Activated CD4-positive, alpha-beta T cell treated with anti-CD3 and anti-CD28 coated beads, Interleukin-2, amount 50 U/mL, for 4 hours (primary cell): ENCODE data around the gene TLR9.
"Not testable (repeated sequence)": the region's sequence is repeated elsewhere in the genome, so short reads cannot be mapped to it uniquely, and the experiment has no call there.

ENCODE experiments used
- DNase-seq, 2 experiments: peaks; one replicate each; pipeline ENCODE4 v3.0.0-alpha.2; 2020

Gene TLR9

DNA sequence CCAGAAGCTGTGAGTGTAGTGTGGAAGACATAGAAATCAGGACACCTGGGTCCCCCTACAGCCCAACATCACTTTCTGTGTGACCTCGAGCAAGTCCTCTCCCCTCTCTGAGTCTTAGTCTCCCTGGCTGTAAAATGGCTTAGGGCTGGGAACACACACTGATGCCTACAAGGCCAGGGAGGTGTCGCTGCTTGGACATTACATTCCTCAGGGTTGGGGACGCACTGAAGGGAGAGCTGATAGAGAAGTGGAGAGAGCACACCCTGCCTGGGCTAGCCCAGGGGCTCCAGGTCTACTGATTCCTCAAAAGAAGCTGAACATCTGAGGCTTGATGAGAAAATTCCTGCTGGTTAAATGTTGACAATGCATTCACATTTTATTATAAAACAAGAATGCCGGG is 33.8 kb downstream of the TLR9 start:
- no peak for DNase-seq

DNA sequence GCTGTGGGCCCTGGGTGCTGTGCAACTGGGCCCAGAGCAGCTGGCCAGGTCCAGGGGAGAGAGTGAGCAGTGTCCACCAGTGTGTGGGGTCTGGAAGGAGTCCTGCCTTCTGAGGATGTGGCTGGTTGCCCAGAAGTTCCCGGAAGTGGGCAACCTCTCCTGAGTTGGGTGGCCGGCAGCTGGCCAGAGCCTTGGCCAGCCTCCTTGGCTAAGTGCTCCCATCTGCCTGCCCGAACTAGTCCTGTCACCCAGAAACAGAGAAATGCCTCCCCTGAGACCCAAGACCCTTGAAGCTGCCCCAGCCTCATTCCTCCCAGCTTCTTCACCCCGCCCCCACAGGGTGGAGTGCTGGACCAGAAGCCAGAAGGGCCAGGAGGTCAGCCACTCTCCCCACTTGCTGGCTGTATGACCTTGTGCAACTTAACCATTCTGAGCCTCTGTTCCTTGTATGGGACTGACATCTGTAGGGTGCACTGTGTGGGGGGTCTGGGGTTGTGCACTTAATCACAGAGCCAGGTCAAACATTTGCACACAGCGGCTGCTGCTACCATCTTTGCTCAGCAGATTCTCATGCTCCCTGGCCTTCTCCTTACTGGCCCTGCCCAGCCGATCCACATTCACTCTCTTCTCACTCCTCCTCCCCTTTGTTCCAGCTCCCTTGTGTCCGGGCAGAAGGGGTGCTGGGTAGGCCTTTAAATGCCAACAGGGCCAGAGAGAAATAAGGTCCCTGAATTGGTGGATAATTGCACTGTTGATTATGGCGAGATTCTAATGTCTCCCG is 35.0 kb downstream of the TLR9 start:
- DNase-seq = no peak

GRCh38 chr3:52188556-52188955 is 36.9 kb downstream of the TLR9 start:
- DNase-seq = no peak

DNA sequence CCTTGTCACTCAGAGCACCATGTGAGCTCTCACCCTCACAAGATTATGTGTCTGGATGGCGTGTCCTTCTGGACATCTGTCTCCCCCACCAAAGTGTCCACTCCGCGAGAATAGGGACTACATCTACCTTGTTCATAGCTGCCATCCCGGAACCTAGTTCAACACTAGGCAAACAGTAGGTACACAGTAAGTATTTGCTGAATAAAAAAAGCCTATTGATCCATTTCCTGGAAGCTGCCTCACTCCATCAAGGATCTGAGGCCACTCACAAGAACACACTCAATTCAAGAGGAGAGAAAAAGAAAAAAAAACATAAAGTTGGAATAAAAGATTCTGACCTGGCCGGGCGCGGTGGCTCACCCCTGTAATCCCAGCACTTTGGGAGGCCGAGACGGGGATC is 38.7 kb downstream of the TLR9 start:
- DNase-seq = no peak

- DNase-seq = no peak
Observed at GRCh38 chr3:52185837-52186236, 39.6 kb downstream of the TLR9 start.

- DNase-seq = no peak
Observed at GRCh38 chr3:52185311-52185710, 40.1 kb downstream of the TLR9 start.

GRCh38 chr3:52184690-52185089 is 40.8 kb downstream of the TLR9 start:
- no peak for DNase-seq

DNA sequence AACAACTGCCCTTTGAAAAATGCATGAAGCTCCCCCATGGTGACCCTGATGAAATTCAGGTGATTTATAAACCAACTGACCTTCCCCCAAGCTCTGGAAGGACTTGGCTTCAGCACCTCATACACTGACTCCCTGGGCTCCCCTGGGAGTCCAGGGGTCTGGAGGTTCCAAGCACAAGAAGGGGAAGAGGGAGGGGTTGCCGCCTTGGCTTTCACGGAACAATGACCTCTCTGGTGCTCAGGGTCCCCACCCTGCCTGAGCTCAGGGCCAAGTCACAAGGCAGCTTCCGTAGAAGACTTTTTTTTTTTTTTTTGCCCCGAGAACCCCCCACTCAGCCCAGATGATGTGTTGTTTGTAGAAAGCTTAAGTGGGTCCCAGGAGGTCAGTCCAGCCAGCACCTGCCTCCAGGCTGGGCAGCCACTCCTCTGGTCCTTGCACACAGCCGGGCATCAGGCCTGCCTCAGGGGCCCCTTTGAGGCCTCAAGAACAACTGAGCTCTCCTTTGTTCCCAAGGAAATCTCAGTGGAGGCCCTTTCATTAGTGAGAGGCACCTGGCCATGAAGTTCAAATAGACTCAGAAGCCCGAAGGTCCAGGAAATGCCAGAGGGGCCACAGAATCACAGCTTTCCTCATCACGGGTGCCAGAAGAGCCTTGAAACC is 41.5 kb downstream of the TLR9 start:
- no peak for DNase-seq

- no peak for DNase-seq
Observed at GRCh38 chr3:52182691-52183090, 42.8 kb downstream of the TLR9 start.

- no peak for DNase-seq
Observed at GRCh38 chr3:52182196-52182595, 43.2 kb downstream of the TLR9 start.

- DNase-seq = no peak
Observed at GRCh38 chr3:52181543-52181942, 43.9 kb downstream of the TLR9 start.

- no peak for DNase-seq
Observed at GRCh38 chr3:52178537-52178936, 46.9 kb downstream of the TLR9 start.

- not testable (repeated sequence) for DNase-seq
Observed at GRCh38 chr3:52178126-52178525, 47.3 kb downstream of the TLR9 start.

- no peak for DNase-seq
Observed at GRCh38 chr3:52177701-52178042, 47.8 kb downstream of the TLR9 start.

- no peak for DNase-seq
Observed at GRCh38 chr3:52176951-52177700, 48.3 kb downstream of the TLR9 start.

DNA sequence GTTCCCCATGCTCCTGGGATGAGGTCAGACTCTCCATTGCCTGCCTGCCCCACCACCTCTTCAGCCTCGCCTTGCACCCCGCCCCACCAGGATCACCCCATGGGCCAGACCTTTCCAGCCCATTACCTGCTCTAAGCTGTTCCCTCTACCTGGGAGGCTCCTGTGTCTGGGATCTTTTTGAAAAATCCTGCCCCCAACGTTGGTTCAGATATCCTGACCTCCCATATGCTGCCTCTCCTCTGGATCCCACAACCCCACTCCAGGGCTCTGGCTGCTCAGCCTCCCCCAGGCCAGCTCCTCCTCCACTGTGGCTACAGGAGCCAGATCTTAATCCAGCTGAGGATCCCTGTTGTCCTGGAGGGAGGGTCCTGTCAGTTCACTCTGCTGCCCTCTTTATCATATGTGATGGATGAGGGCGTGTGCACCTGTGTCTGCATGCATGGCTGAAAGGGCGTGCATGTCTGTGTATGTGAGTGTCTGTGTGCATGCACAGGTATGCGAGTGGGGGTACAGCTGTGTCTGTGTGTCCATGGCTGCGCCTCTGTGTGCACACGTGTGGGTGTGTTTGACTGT is 49.2 kb downstream of the TLR9 start:
- no peak for DNase-seq

- no peak for DNase-seq
Observed at GRCh38 chr3:52175416-52176179, 49.8 kb downstream of the TLR9 start.

GRCh38 chr3:52174896-52175295 is 50.5 kb downstream of the TLR9 start:
- DNase-seq = no peak

- DNase-seq = no peak
Observed at GRCh38 chr3:52173101-52173500, 52.3 kb downstream of the TLR9 start.

DNA sequence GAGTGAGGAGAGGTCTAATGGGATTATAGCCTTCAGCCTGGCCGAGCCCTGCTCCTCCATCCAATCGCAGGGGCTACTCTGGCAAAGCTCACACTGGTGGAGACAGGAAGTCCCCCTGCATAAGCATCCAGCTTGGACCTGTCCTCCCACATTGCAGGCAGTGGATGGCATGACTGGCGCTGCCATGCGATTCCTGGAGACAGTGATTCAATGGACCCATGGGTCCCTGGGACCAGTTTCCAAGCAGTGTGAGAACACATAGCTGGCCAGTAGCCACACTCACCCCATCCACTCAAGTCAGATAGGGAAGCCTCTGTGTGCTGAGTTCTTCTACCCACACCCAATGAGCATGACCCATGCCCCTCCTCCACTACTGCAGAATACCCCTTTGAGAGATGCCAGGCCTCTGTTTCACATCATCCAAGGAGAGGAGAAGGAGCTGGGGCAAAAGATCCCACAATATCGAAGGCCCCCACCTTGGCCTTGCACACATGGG is 53.1 kb downstream of the TLR9 start:
- no peak for DNase-seq

DNA sequence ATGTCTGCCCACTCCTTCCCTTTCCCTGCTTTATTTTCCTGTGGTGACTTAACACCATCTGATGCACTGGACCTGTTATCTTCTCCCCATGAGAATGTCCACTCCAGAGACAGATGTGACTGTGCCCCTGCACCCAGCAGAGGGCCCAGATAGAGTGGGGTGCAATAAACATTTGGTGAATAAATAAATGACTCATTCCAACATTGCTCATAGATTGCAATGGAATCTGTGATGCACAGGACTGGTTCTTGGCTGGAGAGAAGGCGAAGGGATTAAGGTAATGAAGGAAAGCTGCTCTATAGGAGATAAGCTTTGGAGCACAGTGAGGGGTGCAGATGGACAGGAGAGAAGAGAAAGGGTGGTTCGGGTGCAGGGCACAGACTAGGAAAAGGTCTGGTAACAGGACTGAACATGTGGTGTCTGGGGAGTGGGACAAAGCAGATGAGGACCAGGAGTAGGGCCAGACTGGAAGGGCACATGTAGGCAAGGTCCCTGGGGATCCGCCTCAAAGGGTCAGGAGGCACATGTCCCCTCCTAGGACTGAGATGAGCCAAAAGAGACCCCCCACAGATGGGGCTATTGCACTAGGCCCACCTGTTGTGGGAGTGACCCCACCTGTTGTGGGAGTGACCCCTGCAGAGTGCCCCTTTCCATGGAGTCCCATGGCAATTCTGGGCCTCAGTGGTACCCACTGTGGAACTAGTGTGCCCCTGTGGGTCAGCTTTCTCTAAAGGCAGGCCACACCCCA is 53.8 kb downstream of the TLR9 start:
- DNase-seq = no peak
